T-helper 1 cell treated with Interleukin-12 subunit alpha and Interleukin-12 subunit beta and Interleukin-4 antibody, amounts not matched to agents 30 ng/mL and 1 ng/mL, for 36 hours (primary cell): ENCODE data around the gene CMKLR1. TPM values are rescaled to one million over a fixed set of nuclear protein-coding genes. Genes with fewer than 3 reads are reported as not detected.

Experiments
- intact Hi-C: fragments of 100-400 bp; cut with micrococcal nuclease; formaldehyde crosslinking; loops from one replicate; pipeline ENCODE4 v1.15.1; 2024
- total RNA-seq: library from RNA; stranded (reverse); gene quantifications from 2 replicates; pipeline ENCODE4 v1.2.3, GENCODE V29; 2022

The CMKLR1 gene
- total RNA-seq, 1 donor from 2014 or later: not detected

GRCh38 chr12:108363165-108363564 lies 24.1 kb upstream of the CMKLR1 start:
- intact Hi-C loops: no loop called here

GRCh38 chr12:108361606-108362005 lies 22.5 kb upstream of the CMKLR1 start:
- intact Hi-C loops: no loop called here

- intact Hi-C loops: no loop called here
Measured at GRCh38 chr12:108360487-108360886, 21.4 kb upstream of the CMKLR1 start.

DNA sequence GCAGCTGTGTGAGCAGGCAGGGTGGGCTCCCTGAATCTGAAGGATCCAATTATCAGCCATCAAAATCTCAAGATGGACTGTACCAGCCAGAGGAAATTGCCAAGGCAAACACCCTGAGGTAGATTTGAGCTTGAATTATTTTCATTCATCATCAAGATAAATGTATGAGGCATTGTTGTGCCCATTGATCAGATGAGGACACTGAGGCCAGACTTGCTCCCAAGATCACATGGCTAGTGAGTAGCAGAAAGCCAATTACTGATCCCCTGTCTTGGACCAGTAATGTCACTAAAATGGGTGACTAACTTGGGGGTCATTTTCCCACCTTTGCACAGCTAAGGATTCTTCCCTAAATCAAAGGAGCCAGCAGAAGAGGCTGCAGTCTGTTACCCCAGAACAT lies 20.9 kb upstream of the CMKLR1 start:
- intact Hi-C loops: no loop called here

DNA sequence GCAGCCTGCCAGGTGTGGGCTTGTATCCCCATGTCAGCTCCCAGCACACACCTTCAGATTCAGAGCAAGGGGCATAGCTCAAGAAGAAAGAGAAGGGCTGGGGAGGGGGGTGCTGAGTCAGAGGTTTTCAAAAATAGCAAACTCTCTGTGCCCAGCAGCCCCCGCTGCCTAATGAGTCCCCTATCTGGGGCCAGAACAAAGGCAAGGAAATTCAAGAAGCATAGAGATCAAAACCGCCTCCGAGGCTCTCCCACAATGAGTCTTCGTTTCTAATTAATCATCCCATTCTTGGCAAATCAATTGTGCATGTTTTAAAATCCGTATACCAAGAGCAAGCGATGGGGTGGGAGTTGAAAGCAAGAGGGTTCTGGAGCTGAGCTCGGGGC lies 19.5 kb upstream of the CMKLR1 start:
- intact Hi-C loops: no loop called here

DNA sequence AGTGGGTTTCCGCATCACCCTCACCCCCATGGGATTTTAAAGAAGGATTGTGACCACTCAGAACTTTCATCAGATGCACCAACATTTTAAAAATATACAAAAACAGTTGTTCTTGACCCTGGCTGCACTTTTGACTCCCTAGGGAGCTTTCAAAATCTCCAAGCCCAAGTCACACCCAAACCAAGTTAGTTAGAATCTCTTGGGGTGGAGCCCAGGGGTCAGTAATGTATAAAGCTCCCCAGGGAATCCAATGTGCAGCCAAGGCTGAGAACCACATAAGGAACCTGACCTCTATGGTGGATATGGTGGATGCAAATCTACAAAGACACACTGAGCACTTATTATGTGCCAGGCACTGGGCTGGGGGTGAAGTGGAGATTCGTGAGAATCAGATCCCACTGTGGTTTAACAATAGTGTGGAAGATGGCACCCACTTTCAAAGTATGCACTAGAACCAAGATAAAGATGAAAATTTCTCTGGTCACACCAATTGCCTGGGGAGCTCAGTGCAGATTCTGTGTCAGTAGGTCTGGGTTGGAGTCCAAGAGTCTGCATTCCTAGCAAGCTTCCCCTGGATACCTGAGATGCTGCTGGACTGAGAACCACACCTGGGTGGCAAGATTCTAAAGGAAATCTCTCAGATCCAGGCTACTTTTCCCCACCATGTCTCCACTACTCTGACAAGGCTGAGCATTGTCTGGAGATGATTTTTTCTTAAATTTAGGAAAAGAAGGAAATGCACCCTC lies 18.9 kb upstream of the CMKLR1 start:
- intact Hi-C loops: no loop called here

DNA sequence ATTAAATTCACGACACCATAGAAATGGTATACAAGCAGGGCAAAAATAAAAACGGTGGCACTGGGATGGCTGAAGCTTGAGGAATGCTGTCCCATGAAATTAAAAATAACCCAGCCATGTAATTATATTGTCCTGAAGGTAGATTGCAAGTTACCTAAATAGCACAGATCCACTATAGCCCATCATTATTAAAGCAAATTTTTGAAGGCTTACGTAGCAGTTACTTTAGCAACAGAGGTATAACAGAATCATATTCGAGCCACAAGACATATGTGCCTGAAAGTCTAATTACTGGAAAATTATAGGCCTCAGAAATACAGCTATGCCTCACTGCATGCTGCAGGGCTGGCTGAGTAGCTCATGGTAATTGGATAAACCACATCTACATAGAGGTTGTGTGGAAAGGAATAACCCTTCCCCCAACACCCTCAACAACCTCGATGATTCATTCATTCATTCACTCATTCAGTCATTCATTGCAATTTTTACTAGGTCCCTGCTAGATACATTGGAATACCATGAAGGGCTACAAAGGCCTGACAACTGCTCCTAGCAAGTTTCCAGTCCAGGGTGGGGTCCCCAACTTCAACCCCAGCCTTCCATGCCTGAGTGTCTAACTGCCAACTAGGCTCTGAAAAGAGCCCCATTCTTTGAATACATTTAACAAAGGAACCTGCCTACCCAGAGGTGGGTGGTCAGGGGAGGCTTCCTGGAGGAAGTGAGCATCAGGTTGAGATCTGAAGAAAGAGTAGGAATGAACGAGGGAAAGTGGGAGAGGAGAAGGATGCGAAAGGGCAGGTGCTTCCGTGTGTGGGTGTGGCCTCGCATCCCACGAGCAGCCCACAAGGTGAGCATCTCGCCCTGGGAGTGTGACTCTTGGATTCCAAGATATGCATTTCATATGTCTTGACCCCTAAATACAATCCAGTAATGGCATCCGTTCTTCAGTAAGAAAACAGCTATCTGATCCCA lies 18.0 kb upstream of the CMKLR1 start:
- intact Hi-C loops: no loop called here

GRCh38 chr12:108355069-108355468 lies 16.0 kb upstream of the CMKLR1 start:
- intact Hi-C loops: no loop called here

- intact Hi-C loops: no loop called here
Measured at GRCh38 chr12:108352591-108352990, 13.5 kb upstream of the CMKLR1 start.

- intact Hi-C loops: no loop called here
Measured at GRCh38 chr12:108350511-108350910, 11.4 kb upstream of the CMKLR1 start.

DNA sequence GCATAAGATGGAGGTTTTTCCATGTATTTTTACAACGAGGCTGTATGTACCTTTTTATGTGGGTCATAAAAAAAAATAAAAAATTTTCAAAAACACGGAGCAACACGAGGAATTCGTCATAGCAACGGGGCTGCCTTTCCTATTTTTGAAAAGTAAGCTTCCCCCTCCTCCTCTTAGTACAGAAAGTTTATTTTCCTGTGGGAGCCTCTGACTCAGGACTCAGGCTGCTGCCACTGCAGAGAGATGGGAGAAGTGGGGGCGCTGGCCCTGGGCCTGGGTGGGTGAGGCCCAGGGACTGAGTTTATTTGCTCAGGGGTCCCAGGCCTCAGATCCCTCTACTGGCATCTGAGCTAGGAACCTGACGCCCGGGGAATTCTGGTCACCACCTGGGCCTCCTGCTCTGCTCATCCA lies 10.2 kb upstream of the CMKLR1 start:
- intact Hi-C loops: no loop called here

- intact Hi-C loops: no loop called here
Measured at GRCh38 chr12:108348842-108349241, 9.7 kb upstream of the CMKLR1 start.

DNA sequence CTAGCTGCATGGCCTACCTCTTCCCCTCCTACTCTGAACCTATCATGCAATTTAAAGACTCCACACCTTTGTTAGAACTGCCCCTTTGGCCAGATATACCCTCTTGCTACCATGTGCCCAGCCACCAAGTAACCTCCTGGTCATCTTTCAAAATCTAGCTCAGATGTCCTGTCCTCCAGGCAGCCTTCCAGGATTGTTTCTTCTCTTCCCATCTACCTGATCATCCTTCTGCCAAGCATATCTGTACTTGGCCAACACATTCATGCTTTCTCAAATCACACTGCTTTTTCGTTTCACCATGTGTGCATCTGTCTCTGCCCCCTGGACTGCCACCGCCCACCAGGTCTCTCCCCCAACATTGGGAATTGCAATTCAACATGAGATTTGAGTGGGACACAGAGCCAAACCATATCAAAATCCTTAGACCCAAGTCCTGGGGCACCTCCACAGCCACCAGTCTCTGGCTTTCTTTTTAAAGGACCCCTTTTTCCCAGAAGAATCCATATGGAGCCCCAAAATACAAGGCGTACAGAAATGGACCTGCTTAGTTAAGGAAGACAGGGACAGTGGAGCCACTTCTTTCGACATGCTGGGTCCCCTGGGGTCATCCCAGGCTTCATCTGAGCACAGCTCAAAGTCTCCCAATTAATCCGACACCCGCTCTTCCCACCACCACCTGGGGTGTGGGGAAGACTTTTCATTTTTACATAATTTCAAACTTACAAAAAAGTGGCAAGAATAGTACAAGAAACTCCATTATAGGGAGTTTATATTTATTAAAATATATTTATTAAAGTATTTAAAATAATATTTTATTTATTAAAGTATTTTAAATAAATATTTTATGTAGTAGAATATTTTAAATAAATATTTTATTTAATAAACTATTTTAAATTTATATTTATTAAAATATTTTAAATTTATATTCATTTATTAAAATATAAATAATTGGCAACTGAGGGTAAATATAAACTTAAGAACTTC lies 7.9 kb upstream of the CMKLR1 start:
- intact Hi-C loops: no loop called here

- intact Hi-C loops: no loop called here
Measured at GRCh38 chr12:108345716-108346633, 6.9 kb upstream of the CMKLR1 start.

GRCh38 chr12:108342985-108343384 lies 3.9 kb upstream of the CMKLR1 start:
- intact Hi-C loops: no loop called here

- intact Hi-C loops: no loop called here
Measured at GRCh38 chr12:108341854-108342847, 3.0 kb upstream of the CMKLR1 start.

DNA sequence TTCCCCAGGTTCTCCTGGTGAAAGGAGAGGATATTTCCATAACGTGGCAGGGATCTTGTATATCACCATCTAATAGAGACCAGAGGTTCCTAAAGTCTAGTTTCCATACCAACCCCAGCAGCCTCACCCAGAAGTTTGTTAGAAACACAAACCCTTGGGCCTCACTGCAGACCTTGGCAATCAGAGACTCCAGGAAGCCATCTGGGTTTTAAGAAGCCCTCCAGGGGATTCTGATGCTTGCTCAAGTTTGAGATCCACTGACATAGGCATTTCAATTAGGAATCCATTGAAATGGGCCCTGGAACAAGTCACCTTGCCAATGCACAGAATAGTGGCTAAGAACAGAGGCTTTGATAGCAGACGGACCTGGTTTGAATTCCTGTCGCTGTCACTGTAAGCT lies 2.2 kb upstream of the CMKLR1 start:
- intact Hi-C loops: no loop called here

- intact Hi-C loops: no loop called here
Measured at GRCh38 chr12:108340037-108340436, 926 bp upstream of the CMKLR1 start.
